IPS-11a (cell line): ENCODE data around the gene PRM3.
"Not testable (repeated sequence)": the region's sequence is repeated elsewhere in the genome, so short reads cannot be mapped to it uniquely, and the experiment has no call there.

Experiments used
- H3K4me3 ChIP-seq: one replicate; pipeline ENCODE4 v1.5.1; 2013; ENCODE audit warnings: low read depth, low read length, control low read depth

Gene PRM3

GRCh38 chr16:11306381-11306780, 33.0 kb upstream of the PRM3 start:
- H3K4me3 ChIP-seq = no peak overlapping the region

GRCh38 chr16:11303405-11304138, 30.1 kb upstream of the PRM3 start:
- no peak overlapping the region for H3K4me3 ChIP-seq

GRCh38 chr16:11302977-11303376, 29.5 kb upstream of the PRM3 start:
- no peak overlapping the region for H3K4me3 ChIP-seq

GRCh38 chr16:11301645-11302501, 28.4 kb upstream of the PRM3 start:
- H3K4me3 ChIP-seq = no peak overlapping the region

GRCh38 chr16:11300560-11300892, 27.1 kb upstream of the PRM3 start:
- no peak overlapping the region for H3K4me3 ChIP-seq

- no peak overlapping the region for H3K4me3 ChIP-seq
These were observed 26.6 kb upstream of the PRM3 start for GRCh38 chr16:11299865-11300559.

- not testable (repeated sequence) for H3K4me3 ChIP-seq
These were observed 25.6 kb upstream of the PRM3 start for GRCh38 chr16:11298950-11299547.

GRCh38 chr16:11298143-11298900, 24.9 kb upstream of the PRM3 start:
- no peak overlapping the region for H3K4me3 ChIP-seq

GRCh38 chr16:11297492-11298142, 24.2 kb upstream of the PRM3 start:
- no peak overlapping the region for H3K4me3 ChIP-seq

- H3K4me3 ChIP-seq = no peak overlapping the region
These were observed 23.5 kb upstream of the PRM3 start for GRCh38 chr16:11296706-11297491.

- H3K4me3 ChIP-seq = no peak overlapping the region
These were observed 22.9 kb upstream of the PRM3 start for GRCh38 chr16:11296351-11296705.

GRCh38 chr16:11295672-11296071, 22.2 kb upstream of the PRM3 start:
- H3K4me3 ChIP-seq = no peak overlapping the region

- no peak overlapping the region for H3K4me3 ChIP-seq
These were observed 18.8 kb upstream of the PRM3 start for GRCh38 chr16:11292076-11292748.

GRCh38 chr16:11291091-11291703, 17.8 kb upstream of the PRM3 start:
- no peak overlapping the region for H3K4me3 ChIP-seq

- no peak overlapping the region for H3K4me3 ChIP-seq
These were observed 16.9 kb upstream of the PRM3 start for GRCh38 chr16:11290102-11290893.

- H3K4me3 ChIP-seq = not testable (repeated sequence)
These were observed 16.3 kb upstream of the PRM3 start for GRCh38 chr16:11289696-11290095.

GRCh38 chr16:11289202-11289601, 15.8 kb upstream of the PRM3 start:
- no peak overlapping the region for H3K4me3 ChIP-seq

GRCh38 chr16:11285842-11286241, 12.4 kb upstream of the PRM3 start:
- no peak overlapping the region for H3K4me3 ChIP-seq
